ENCODE data around the gene P2RY8. TPM values are rescaled to one million over a fixed set of nuclear protein-coding genes. Genes with fewer than 3 reads are reported as not detected.
"Not testable (repeated sequence)": the region's sequence is repeated elsewhere in the genome, so short reads cannot be mapped to it uniquely, and the experiment has no call there.

Gene P2RY8
- total RNA-seq, 1 donor from 2014 or later = 3.0 TPM

- TF ChIP-seq CTCF (IDR thresholded peaks at IDR 0.05) = no peak
- no peaks in the 10 kb centered on the region for H3K36me3 ChIP-seq
- peaks cover 12% of the 10 kb centered on the region for H3K4me1 ChIP-seq
- DNase-seq = no peak
- H3K27ac ChIP-seq = no peak overlapping the region
- no peak overlapping the region for H3K4me3 ChIP-seq
- ATAC-seq = no peak
- no peaks in the 10 kb centered on the region for H3K27me3 ChIP-seq (ENCODE audit: low read depth)
- H3K9me3 ChIP-seq = no peaks in the 10 kb centered on the region
- intact Hi-C loops (cut with DNase I) = no loop called here
Measured at GRCh38 chrX:1485033-1485432, 52.0 kb downstream of the P2RY8 start.

- H3K9me3 ChIP-seq = peaks cover 3% of the 10 kb centered on the region
- H3K4me3 ChIP-seq = no peak overlapping the region
- H3K27me3 ChIP-seq (ENCODE audit: low read depth) = no peaks in the 10 kb centered on the region
- ATAC-seq = no peak
- H3K36me3 ChIP-seq = no peaks in the 10 kb centered on the region
- TF ChIP-seq CTCF (IDR thresholded peaks at IDR 0.05) = no peak
- no peak overlapping the region for H3K27ac ChIP-seq
- intact Hi-C loops (cut with DNase I) = no loop called here
- no peak for DNase-seq
- H3K4me1 ChIP-seq = peaks cover 12% of the 10 kb centered on the region
Measured at GRCh38 chrX:1484638-1485019, 52.4 kb downstream of the P2RY8 start.

GRCh38 chrX:1483843-1484637 is 52.9 kb downstream of the P2RY8 start:
- H3K27me3 ChIP-seq (ENCODE audit: low read depth) = no peaks in the 10 kb centered on the region
- H3K9me3 ChIP-seq = peaks cover 5% of the 10 kb centered on the region
- no peak overlapping the region for H3K4me3 ChIP-seq
- ATAC-seq (no peak), DNase-seq (no peak)
- no peaks in the 10 kb centered on the region for H3K36me3 ChIP-seq
- H3K4me1 ChIP-seq = peaks cover 12% of the 10 kb centered on the region
- no peak overlapping the region for H3K27ac ChIP-seq
- intact Hi-C loops (cut with DNase I) = no loop called here
- TF ChIP-seq CTCF (IDR thresholded peaks at IDR 0.05) = no peak

- peaks cover 12% of the 10 kb centered on the region for H3K4me1 ChIP-seq
- ATAC-seq; H3K27me3 ChIP-seq (ENCODE audit: low read depth); H3K36me3 ChIP-seq; intact Hi-C loops (cut with DNase I); DNase-seq; H3K27ac ChIP-seq; H3K9me3 ChIP-seq; H3K4me3 ChIP-seq: not testable (repeated sequence)
Measured at GRCh38 chrX:1482530-1482928, 54.5 kb downstream of the P2RY8 start.

- Histone ChIP-seq H3K9me3 (peaks cover 5% of the 10 kb centered on the region), H3K36me3 (no peaks in the 10 kb centered on the region), H3K4me3 (peak overlapping the region; percentile 25), H3K4me1 (peaks cover 12% of the 10 kb centered on the region), H3K27me3 (ENCODE audit: low read depth) (no peaks in the 10 kb centered on the region), H3K27ac (peak overlapping the region; percentile 76)
- intact Hi-C loops (cut with DNase I) = no loop called here
- ATAC-seq (peak; percentile 86 to 88), DNase-seq (peak; percentile 75)
- no peak for TF ChIP-seq CTCF (IDR thresholded peaks at IDR 0.05)
Measured at GRCh38 chrX:1481636-1482529, 55.1 kb downstream of the P2RY8 start.

All from lower lobe of right lung (tissue), 2 donors.